ENCODE results near the gene CHST9.

CHST9 gene

DNA sequence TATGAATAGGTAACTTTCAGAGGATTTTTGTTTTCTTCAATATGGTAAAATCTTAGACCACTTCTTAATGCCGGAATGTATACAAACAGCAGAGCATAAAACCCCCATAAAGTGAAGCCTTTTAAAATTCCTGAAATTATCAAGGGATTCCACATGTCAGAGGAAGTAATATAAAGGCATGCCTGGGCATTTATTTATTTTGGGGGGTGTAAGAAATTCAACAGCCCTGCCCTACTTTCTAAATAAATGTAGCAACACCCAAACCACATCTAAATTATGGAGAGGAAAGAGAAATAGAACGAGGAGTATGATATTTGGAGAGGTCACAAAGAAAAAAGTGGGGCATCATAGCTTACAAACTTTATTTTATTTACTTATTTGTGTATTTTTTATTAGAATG, 9.9 kb downstream of the CHST9 start:
- H4K8ac ChIP-seq (ENCODE audit: low read length): no peak overlapping the region
- no peak overlapping the region for H3K4me2 ChIP-seq (ENCODE audit: low read length, poor library complexity, severe bottlenecking)
- H2BK5ac ChIP-seq (ENCODE audit: low read depth, low read length, poor library complexity, severe bottlenecking): no peak overlapping the region
- no peak overlapping the region for H3K4ac ChIP-seq (ENCODE audit: low read depth in 1 of 2, low read length in 2 of 2)
- H3K23ac ChIP-seq (ENCODE audit: low read length in 2 of 2): no peak overlapping the region
- no peak overlapping the region for H2AFZ ChIP-seq (ENCODE audit: low read depth, low read length)
- WGBS: no CpG with 5 or more reads among the region's 2 CpGs
- H3K4me1 ChIP-seq (ENCODE audit: control insufficient read depth, insufficient read depth, low read depth, low read length): no peaks in the 10 kb centered on the region
- no peak for DNase-seq
- no peaks in the 10 kb centered on the region for H3K36me3 ChIP-seq (ENCODE audit: control insufficient read depth in 1 of 2, insufficient read depth in 2 of 2, low read depth in 1 of 2, low read length in 2 of 2)
- no peak overlapping the region for H3K18ac ChIP-seq (ENCODE audit: low read depth in 1 of 2, low read length in 2 of 2)
- H2BK12ac ChIP-seq (ENCODE audit: low read length in 2 of 2): no peak overlapping the region
- H3K79me1 ChIP-seq (replicated peaks; ENCODE audit: low read length, poor library complexity, severe bottlenecking): no peaks in the 10 kb centered on the region
- H3K4me3 ChIP-seq (ENCODE audit: insufficient read depth in 1 of 2, low read depth in 1 of 2, low read length in 2 of 2): no peak overlapping the region
- no peak overlapping the region for H2BK15ac ChIP-seq (ENCODE audit: low read depth, poor library complexity, severe bottlenecking)
- H3K14ac ChIP-seq (ENCODE audit: low read length in 2 of 2): no peak overlapping the region
- no peak overlapping the region for H4K91ac ChIP-seq (ENCODE audit: low read length)
- no peak overlapping the region for H2AK5ac ChIP-seq (ENCODE audit: low read length, severe bottlenecking)
- H3K27me3 ChIP-seq (ENCODE audit: control insufficient read depth in 1 of 2, insufficient read depth in 1 of 2, low read length in 2 of 2): no peaks in the 10 kb centered on the region
- H3K27ac ChIP-seq (ENCODE audit: low read length, poor library complexity, severe bottlenecking): no peak overlapping the region
- H3K9me3 ChIP-seq (ENCODE audit: control insufficient read depth, low read length): peaks cover 1% of the 10 kb centered on the region
- no peak overlapping the region for H2BK120ac ChIP-seq (ENCODE audit: low read depth, low read length)
- H3K9ac ChIP-seq (ENCODE audit: low read length): no peak overlapping the region

DNA sequence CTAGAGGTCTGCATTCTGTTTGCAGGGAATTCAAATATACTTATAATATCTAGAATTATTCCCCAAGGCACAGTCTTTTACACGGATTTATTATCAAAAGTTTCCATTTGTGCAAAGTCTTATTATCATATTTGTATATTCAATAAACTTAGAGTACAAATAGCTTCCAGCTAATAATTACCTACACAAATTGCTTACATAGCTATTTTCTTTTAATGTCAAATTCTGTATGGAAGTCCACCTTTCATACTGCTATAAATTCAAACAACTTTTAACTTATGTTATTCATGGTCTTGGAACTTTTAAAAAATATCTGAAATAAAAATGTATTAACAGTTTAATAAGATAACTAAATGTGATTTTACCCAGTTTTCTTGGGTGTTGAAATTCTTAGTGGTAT, 13.1 kb downstream of the CHST9 start:
- peaks cover 4% of the 10 kb centered on the region for H3K9me3 ChIP-seq (ENCODE audit: control insufficient read depth, low read length)
- no CpG with 5 or more reads among the region's 1 CpG for WGBS
- no peak overlapping the region for H4K8ac ChIP-seq (ENCODE audit: low read length)
- H3K27me3 ChIP-seq (ENCODE audit: control insufficient read depth in 1 of 2, insufficient read depth in 1 of 2, low read length in 2 of 2): no peaks in the 10 kb centered on the region
- H3K9ac ChIP-seq (ENCODE audit: low read length): no peak overlapping the region
- no peak overlapping the region for H3K18ac ChIP-seq (ENCODE audit: low read depth in 1 of 2, low read length in 2 of 2)
- no peak overlapping the region for H2BK5ac ChIP-seq (ENCODE audit: low read depth, low read length, poor library complexity, severe bottlenecking)
- H3K4ac ChIP-seq (ENCODE audit: low read depth in 1 of 2, low read length in 2 of 2): no peak overlapping the region
- H3K14ac ChIP-seq (ENCODE audit: low read length in 2 of 2): no peak overlapping the region
- H2BK120ac ChIP-seq (ENCODE audit: low read depth, low read length): no peak overlapping the region
- no peak overlapping the region for H2AK5ac ChIP-seq (ENCODE audit: low read length, severe bottlenecking)
- no peaks in the 10 kb centered on the region for H3K79me1 ChIP-seq (replicated peaks; ENCODE audit: low read length, poor library complexity, severe bottlenecking)
- no peak overlapping the region for H3K4me2 ChIP-seq (ENCODE audit: low read length, poor library complexity, severe bottlenecking)
- H4K91ac ChIP-seq (ENCODE audit: low read length): no peak overlapping the region
- no peaks in the 10 kb centered on the region for H3K4me1 ChIP-seq (ENCODE audit: control insufficient read depth, insufficient read depth, low read depth, low read length)
- H3K36me3 ChIP-seq (ENCODE audit: control insufficient read depth in 1 of 2, insufficient read depth in 2 of 2, low read depth in 1 of 2, low read length in 2 of 2): no peaks in the 10 kb centered on the region
- H2BK12ac ChIP-seq (ENCODE audit: low read length in 2 of 2): no peak overlapping the region
- H3K27ac ChIP-seq (ENCODE audit: low read length, poor library complexity, severe bottlenecking): no peak overlapping the region
- H3K23ac ChIP-seq (ENCODE audit: low read length in 2 of 2): no peak overlapping the region
- H2AFZ ChIP-seq (ENCODE audit: low read depth, low read length): no peak overlapping the region
- H2BK15ac ChIP-seq (ENCODE audit: low read depth, poor library complexity, severe bottlenecking): no peak overlapping the region
- no peak for DNase-seq
- no peak overlapping the region for H3K4me3 ChIP-seq (ENCODE audit: insufficient read depth in 1 of 2, low read depth in 1 of 2, low read length in 2 of 2)

DNA sequence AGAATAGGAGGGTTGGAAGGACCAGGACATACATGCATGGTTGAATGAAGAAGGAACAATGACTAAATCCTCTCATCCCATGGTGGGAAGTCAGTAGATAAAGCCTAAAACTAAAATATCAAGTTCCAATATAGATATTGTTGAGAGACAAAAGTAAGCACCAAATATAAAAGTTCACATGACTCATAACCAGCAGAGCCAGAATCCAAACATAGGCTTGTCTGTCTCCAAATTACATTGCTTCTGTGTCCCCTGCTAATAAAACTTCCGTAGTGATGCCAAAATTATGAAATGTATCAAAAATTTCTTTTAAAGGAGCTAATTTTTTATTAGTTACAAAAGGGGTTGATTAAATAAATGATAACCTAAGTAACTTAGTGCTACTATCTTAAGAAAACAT, 19.7 kb downstream of the CHST9 start:
- Histone ChIP-seq H2BK15ac (ENCODE audit: low read depth, poor library complexity, severe bottlenecking) (no peak overlapping the region), H2BK5ac (ENCODE audit: low read depth, low read length, poor library complexity, severe bottlenecking) (no peak overlapping the region), H3K4me3 (ENCODE audit: insufficient read depth in 1 of 2, low read depth in 1 of 2, low read length in 2 of 2) (no peak overlapping the region), H3K4me2 (ENCODE audit: low read length, poor library complexity, severe bottlenecking) (no peak overlapping the region), H3K18ac (ENCODE audit: low read depth in 1 of 2, low read length in 2 of 2) (no peak overlapping the region), H2AK5ac (ENCODE audit: low read length, severe bottlenecking) (no peak overlapping the region), H2BK120ac (ENCODE audit: low read depth, low read length) (no peak overlapping the region), H3K79me1 (replicated peaks; ENCODE audit: low read length, poor library complexity, severe bottlenecking) (no peaks in the 10 kb centered on the region), H3K9ac (ENCODE audit: low read length) (no peak overlapping the region), H3K27me3 (ENCODE audit: control insufficient read depth in 1 of 2, insufficient read depth in 1 of 2, low read length in 2 of 2) (no peaks in the 10 kb centered on the region), H3K27ac (ENCODE audit: low read length, poor library complexity, severe bottlenecking) (no peak overlapping the region), H4K91ac (ENCODE audit: low read length) (no peak overlapping the region), H3K14ac (ENCODE audit: low read length in 2 of 2) (no peak overlapping the region), H3K9me3 (ENCODE audit: control insufficient read depth, low read length) (peaks cover 4% of the 10 kb centered on the region), H2BK12ac (ENCODE audit: low read length in 2 of 2) (no peak overlapping the region), H3K36me3 (ENCODE audit: control insufficient read depth in 1 of 2, insufficient read depth in 2 of 2, low read depth in 1 of 2, low read length in 2 of 2) (no peaks in the 10 kb centered on the region), H3K23ac (ENCODE audit: low read length in 2 of 2) (no peak overlapping the region), H2AFZ (ENCODE audit: low read depth, low read length) (no peak overlapping the region), H3K4me1 (ENCODE audit: control insufficient read depth, insufficient read depth, low read depth, low read length) (no peaks in the 10 kb centered on the region), H3K4ac (ENCODE audit: low read depth in 1 of 2, low read length in 2 of 2) (no peak overlapping the region), H4K8ac (ENCODE audit: low read length) (no peak overlapping the region)
- no peak for DNase-seq
- no CpG with 5 or more reads among the region's 1 CpG for WGBS

DNA sequence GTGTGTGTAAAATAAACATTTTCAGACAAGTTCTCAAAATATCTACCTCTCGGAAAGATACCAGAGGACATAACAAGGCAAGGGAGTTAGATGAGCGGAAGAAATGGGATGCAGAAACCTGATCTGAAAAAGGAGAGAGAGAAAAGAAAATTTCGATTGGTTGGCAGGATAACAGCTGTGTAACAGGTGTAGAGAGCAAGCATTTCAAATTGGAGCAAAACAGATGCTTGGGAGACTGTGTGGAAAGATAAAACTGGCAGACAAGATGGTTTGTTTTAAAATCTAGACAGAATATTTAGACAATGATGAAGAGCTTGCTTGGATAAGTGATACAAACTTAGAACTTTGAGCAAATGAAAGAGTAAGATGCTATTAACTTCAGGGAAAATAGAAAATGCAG, 20.2 kb downstream of the CHST9 start:
- no peaks in the 10 kb centered on the region for H3K4me1 ChIP-seq (ENCODE audit: control insufficient read depth, insufficient read depth, low read depth, low read length)
- no peaks in the 10 kb centered on the region for H3K9me3 ChIP-seq (ENCODE audit: control insufficient read depth, low read length)
- H3K4me3 ChIP-seq (ENCODE audit: insufficient read depth in 1 of 2, low read depth in 1 of 2, low read length in 2 of 2): no peak overlapping the region
- no peak overlapping the region for H4K91ac ChIP-seq (ENCODE audit: low read length)
- H2BK15ac ChIP-seq (ENCODE audit: low read depth, poor library complexity, severe bottlenecking): no peak overlapping the region
- H4K8ac ChIP-seq (ENCODE audit: low read length): no peak overlapping the region
- WGBS: 67% methylated on average over 3 of the region's 3 CpGs
- H2BK120ac ChIP-seq (ENCODE audit: low read depth, low read length): no peak overlapping the region
- DNase-seq: no peak
- H2AFZ ChIP-seq (ENCODE audit: low read depth, low read length): no peak overlapping the region
- no peak overlapping the region for H2BK5ac ChIP-seq (ENCODE audit: low read depth, low read length, poor library complexity, severe bottlenecking)
- no peak overlapping the region for H3K18ac ChIP-seq (ENCODE audit: low read depth in 1 of 2, low read length in 2 of 2)
- no peak overlapping the region for H2BK12ac ChIP-seq (ENCODE audit: low read length in 2 of 2)
- no peak overlapping the region for H3K14ac ChIP-seq (ENCODE audit: low read length in 2 of 2)
- no peak overlapping the region for H3K4me2 ChIP-seq (ENCODE audit: low read length, poor library complexity, severe bottlenecking)
- no peak overlapping the region for H3K9ac ChIP-seq (ENCODE audit: low read length)
- no peaks in the 10 kb centered on the region for H3K36me3 ChIP-seq (ENCODE audit: control insufficient read depth in 1 of 2, insufficient read depth in 2 of 2, low read depth in 1 of 2, low read length in 2 of 2)
- no peak overlapping the region for H3K23ac ChIP-seq (ENCODE audit: low read length in 2 of 2)
- no peak overlapping the region for H2AK5ac ChIP-seq (ENCODE audit: low read length, severe bottlenecking)
- no peak overlapping the region for H3K4ac ChIP-seq (ENCODE audit: low read depth in 1 of 2, low read length in 2 of 2)
- no peaks in the 10 kb centered on the region for H3K27me3 ChIP-seq (ENCODE audit: control insufficient read depth in 1 of 2, insufficient read depth in 1 of 2, low read length in 2 of 2)
- H3K79me1 ChIP-seq (replicated peaks; ENCODE audit: low read length, poor library complexity, severe bottlenecking): no peaks in the 10 kb centered on the region
- H3K27ac ChIP-seq (ENCODE audit: low read length, poor library complexity, severe bottlenecking): no peak overlapping the region
